Fibroblast of lung (primary cell): Measurements from ENCODE around the gene CSPG4. TPM values are rescaled to one million over a fixed set of nuclear protein-coding genes. Genes with fewer than 3 reads are reported as not detected.

Source experiments
- DNase-seq, 2 donors: peaks; one replicate each; pipeline versions ENCODE4 v3.0.0 to v3.0.0-alpha.2; 2010; ENCODE audit warnings: low read depth in 2 of 2
- H2AFZ ChIP-seq: 2 replicates; pipeline ENCODE4 v1.5.1; 2012; ENCODE audit warnings: low read length, control low read depth, inconsistent platforms
- H3K27ac ChIP-seq: 2 replicates; pipeline ENCODE4 v1.5.1; 2011; ENCODE audit warnings: low read length, control low read depth; ENCODE audit not compliant: insufficient read depth
- H3K27me3 ChIP-seq: 2 replicates; pipeline ENCODE4 v1.5.1; 2011; ENCODE audit warnings: mild to moderate bottlenecking, low read length; ENCODE audit not compliant: control insufficient read depth, insufficient read depth
- H3K36me3 ChIP-seq: 2 replicates; pipeline ENCODE4 v1.5.1; 2011; ENCODE audit warnings: low read length; ENCODE audit not compliant: control insufficient read depth, insufficient read depth
- H3K4me1 ChIP-seq: 2 replicates; pipeline ENCODE4 v1.5.1; 2011; ENCODE audit warnings: low read length; ENCODE audit not compliant: control insufficient read depth, insufficient read depth; ENCODE audit errors: extremely low read depth
- H3K4me2 ChIP-seq: 2 replicates; pipeline ENCODE4 v1.5.1; 2011; ENCODE audit warnings: low read length, control low read depth; ENCODE audit not compliant: insufficient read depth; ENCODE audit errors: extremely low read depth
- H3K4me3 ChIP-seq, 4 experiments: fragments of 200-600 bp in 1 of 4; sonication (generic) in 1 of 4; replicated peaks in 1 of 4; 2 replicates each; pipeline ENCODE4 v1.5.1; 2011 to 2016; ENCODE audit warnings: low read length in 4 of 4, low read depth in 3 of 4, mild to moderate bottlenecking in 3 of 4, control low read depth in 2 of 4, inconsistent platforms in 1 of 4, mixed read lengths in 1 of 4; ENCODE audit not compliant: insufficient read depth in 1 of 4; ENCODE audit errors: control extremely low read depth in 1 of 4
- H3K79me2 ChIP-seq: 2 replicates; pipeline ENCODE4 v1.5.1; 2012; ENCODE audit warnings: mild to moderate bottlenecking, low read length, inconsistent platforms; ENCODE audit not compliant: control insufficient read depth, insufficient read depth
- H3K9ac ChIP-seq: 2 replicates; pipeline ENCODE4 v1.5.1; 2011; ENCODE audit warnings: mild to moderate bottlenecking, low read length, control low read depth; ENCODE audit not compliant: insufficient read depth
- H3K9me3 ChIP-seq: 2 replicates; pipeline ENCODE4 v1.5.1; 2012; ENCODE audit warnings: low read depth, low read length; ENCODE audit not compliant: control insufficient read depth, insufficient read depth
- H4K20me1 ChIP-seq: 2 replicates; pipeline ENCODE4 v1.5.1; 2011; ENCODE audit warnings: low read length; ENCODE audit not compliant: control insufficient read depth, insufficient read depth; ENCODE audit errors: extremely low read depth
- CTCF ChIP-seq, 2 donors: IDR thresholded peaks in 1 of 2; conservative IDR thresholded peaks in 1 of 2; 1 replicate in 1 of 2; 2 replicates in 1 of 2; pipeline ENCODE4 v1.5.1; 2011 to 2012; ENCODE audit warnings: low read length in 2 of 2, control low read depth in 1 of 2, inconsistent platforms in 1 of 2, low read depth in 1 of 2, mild to moderate bottlenecking in 1 of 2
- EZH2 ChIP-seq: IDR thresholded peaks from 2 replicates; pipeline ENCODE4 v1.5.1; 2012; ENCODE audit warnings: low read length, control low read depth, mild to moderate bottlenecking; ENCODE audit errors: missing control alignments
- polyA plus RNA-seq, 2 donors: library from polyadenylated mRNA; depleted of rRNA in 1 of 2; stranded (reverse) in 1 of 2; unstranded in 1 of 2; fragments of >200 nt; gene quantifications; 2 replicates each; pipeline ENCODE4 v1.2.1, GENCODE V29; 2011 to 2012; ENCODE audit warnings: missing spikeins in 1 of 2
- total RNA-seq: library from RNA; depleted of rRNA; stranded (reverse); fragments of >200 nt; gene quantifications from 2 replicates; pipeline ENCODE4 v1.2.1, GENCODE V29; 2014

Gene CSPG4
- total and polyA plus RNA-seq, 2 donors (not counting 1 experiment from before 2014, with no cell fraction given), result 23.1 to 109 TPM

- Histone ChIP-seq H3K9me3 (no peaks in the 10 kb centered on the region), H3K9ac (no peak overlapping the region), H3K79me2 (peaks cover 29% of the 10 kb centered on the region), H2AFZ (no peak overlapping the region), H3K36me3 (no peaks in the 10 kb centered on the region), H3K4me1 (peaks cover 7% of the 10 kb centered on the region), H4K20me1 (no peaks in the 10 kb centered on the region), H3K27ac (no peak overlapping the region), H3K27me3 (no peaks in the 10 kb centered on the region), H3K4me3 (no peak overlapping the region), H3K4me2 (no peak overlapping the region)
- DNase-seq, result peak in 1 of 2 donors; percentile 20
- TF ChIP-seq CTCF (conservative IDR thresholded peaks at IDR 0.05 in 1 of 2, IDR thresholded peaks at IDR 0.05 in 1 of 2; ENCODE audit: low read depth in 1 of 2, low read length in 2 of 2) (no peak), EZH2 (no peak)
Measured at GRCh38 chr15:75644376-75644775, 68.3 kb downstream of the CSPG4 start.

- Histone ChIP-seq H3K4me1 (peaks cover 8% of the 10 kb centered on the region), H3K9me3 (no peaks in the 10 kb centered on the region), H3K36me3 (no peaks in the 10 kb centered on the region), H3K27me3 (no peaks in the 10 kb centered on the region), H2AFZ (no peak overlapping the region), H3K27ac (no peak overlapping the region), H4K20me1 (no peaks in the 10 kb centered on the region), H3K4me2 (no peak overlapping the region), H3K9ac (no peak overlapping the region), H3K4me3 (no peak overlapping the region), H3K79me2 (peaks cover 34% of the 10 kb centered on the region)
- no peak for DNase-seq
- TF ChIP-seq EZH2 (no peak), CTCF (conservative IDR thresholded peaks at IDR 0.05 in 1 of 2, IDR thresholded peaks at IDR 0.05 in 1 of 2; ENCODE audit: low read depth in 1 of 2, low read length in 2 of 2) (no peak)
Measured at GRCh38 chr15:75641603-75642002, 71.0 kb downstream of the CSPG4 start.

GRCh38 chr15:75641179-75641503 is 71.5 kb downstream of the CSPG4 start:
- peaks cover 4% of the 10 kb centered on the region for H3K4me1 ChIP-seq
- no peak overlapping the region for H3K9ac ChIP-seq
- H3K36me3 ChIP-seq, result no peaks in the 10 kb centered on the region
- no peak for DNase-seq
- no peak overlapping the region for H3K4me3 ChIP-seq
- TF ChIP-seq EZH2 (no peak), CTCF (conservative IDR thresholded peaks at IDR 0.05 in 1 of 2, IDR thresholded peaks at IDR 0.05 in 1 of 2; ENCODE audit: low read depth in 1 of 2, low read length in 2 of 2) (no peak)
- no peaks in the 10 kb centered on the region for H3K9me3 ChIP-seq
- no peaks in the 10 kb centered on the region for H4K20me1 ChIP-seq
- H3K27me3 ChIP-seq, result no peaks in the 10 kb centered on the region
- peaks cover 30% of the 10 kb centered on the region for H3K79me2 ChIP-seq
- H2AFZ ChIP-seq, result no peak overlapping the region
- no peak overlapping the region for H3K4me2 ChIP-seq
- H3K27ac ChIP-seq, result no peak overlapping the region
